GM18868 (cell line): ENCODE measurements around the gene MTX1.
"Not testable (repeated sequence)": the region's sequence is repeated elsewhere in the genome, so short reads cannot be mapped to it uniquely, and the experiment has no call there.

Experiments used
- ATAC-seq: cut with Tn5 transposase; IDR thresholded peaks from one replicate; pipeline ENCODE4 v1.9.1; 2021; ENCODE audit warnings: mild to moderate bottlenecking, moderate library complexity; ENCODE audit not compliant: unreplicated experiment

The MTX1 gene

DNA sequence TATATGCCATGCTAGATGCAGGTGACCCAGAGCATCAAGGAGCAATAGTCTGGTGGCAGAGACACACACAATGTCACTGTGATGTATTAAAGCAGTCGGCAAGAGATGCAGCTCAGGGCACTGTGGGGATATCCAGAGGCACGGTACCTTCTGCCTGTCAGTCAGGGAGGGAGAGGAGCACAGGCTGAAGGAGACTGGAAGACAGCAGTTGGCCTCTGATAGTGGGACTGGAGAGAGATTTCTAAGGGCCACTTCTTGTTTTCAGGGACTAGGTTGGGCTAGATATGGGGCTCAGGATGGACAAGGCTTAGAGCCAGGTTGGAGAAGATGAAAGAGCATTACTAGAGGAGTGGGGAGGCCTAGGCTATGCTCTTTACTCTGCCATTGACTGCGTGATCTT, 22.8 kb downstream of the MTX1 start:
- ATAC-seq = not testable (repeated sequence)

DNA sequence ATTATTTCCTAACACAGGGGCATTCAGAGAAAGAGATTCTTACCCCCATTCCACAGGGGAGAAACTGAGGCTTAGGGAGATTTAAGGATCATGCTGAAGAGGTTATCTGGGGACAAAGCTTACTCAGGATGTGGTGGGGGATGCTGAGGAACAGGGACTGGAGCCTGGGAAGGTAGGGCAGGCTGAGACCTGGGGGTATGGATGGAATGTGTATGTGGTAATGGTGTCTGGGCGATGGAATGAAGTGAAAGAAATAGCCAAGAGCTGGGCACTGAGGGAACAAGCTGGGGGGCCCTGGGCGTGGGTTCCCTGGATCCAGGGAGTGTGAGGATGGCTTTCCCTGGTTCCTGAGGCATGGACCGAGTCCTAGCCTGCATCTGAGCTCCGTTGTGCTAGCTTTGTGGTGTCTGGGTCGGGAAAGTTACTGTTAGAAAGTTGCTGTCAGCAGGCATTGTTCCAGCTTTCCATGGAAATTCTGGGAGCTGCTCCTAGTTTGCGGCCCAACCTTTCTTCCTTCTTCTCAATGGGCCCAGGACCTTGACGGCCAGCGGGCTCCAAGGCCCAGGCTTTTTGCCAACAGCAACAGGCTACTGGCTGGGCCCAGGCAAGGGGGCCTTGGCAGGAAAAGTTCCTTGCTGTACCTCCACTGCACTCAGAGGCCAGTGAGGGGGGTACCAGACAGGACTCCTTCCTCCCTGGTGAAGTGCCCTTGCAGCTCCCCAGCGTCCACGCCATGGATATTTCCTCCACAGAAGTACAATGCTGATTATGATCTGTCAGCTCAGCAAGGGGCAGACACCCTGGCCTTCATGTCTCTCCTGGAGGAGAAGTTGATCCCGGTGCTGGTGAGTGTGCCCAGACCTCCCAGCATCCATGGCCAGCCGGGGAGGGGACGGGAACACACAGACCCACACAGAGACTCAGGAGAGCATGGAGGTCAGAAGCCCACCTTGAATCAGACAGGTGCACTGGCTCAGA, 23.8 kb downstream of the MTX1 start:
- ATAC-seq = not testable (repeated sequence)

DNA sequence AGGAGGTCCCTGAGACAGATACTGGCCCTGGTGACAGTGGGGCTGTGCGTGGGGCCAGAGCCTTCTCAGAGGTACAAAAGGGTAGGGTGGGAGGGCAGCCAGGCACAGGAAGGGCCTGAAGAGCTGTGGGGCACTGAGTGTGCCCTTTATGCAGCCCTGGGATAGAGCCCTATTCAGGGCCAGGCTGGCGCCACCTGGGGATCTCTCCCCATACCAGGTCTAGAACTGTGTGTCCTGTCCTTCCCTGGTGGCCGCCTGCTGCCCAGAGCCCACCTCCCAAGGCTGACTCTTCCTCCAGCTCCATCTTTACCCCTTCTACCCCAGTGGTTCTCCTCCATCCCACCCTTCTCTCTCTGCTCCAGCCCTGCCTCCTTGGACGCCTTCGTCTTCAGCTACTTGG, 25.0 kb downstream of the MTX1 start:
- ATAC-seq = not testable (repeated sequence)

DNA sequence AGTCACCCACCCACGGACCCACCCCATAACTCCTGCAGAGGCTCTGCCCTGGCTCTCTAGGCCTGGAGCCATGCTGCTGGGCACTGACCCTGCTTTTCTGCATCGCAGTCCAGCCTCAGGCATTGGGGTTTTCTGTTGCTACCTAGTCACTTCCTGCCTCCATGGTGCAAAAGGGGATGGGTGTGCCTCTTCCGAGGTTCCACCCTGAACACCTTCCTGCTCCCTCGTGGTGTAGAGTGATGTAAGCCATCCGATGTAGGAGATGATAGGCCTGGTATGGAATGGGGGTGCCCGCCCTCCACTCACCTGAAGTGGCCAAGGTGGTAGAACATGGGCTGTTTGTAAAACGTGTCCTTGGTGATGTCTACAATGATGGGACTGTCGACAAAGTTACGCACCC, 26.9 kb downstream of the MTX1 start:
- not testable (repeated sequence) for ATAC-seq

- no peak for ATAC-seq
Observed at GRCh38 chr1:155236451-155236850, 28.0 kb downstream of the MTX1 start.

DNA sequence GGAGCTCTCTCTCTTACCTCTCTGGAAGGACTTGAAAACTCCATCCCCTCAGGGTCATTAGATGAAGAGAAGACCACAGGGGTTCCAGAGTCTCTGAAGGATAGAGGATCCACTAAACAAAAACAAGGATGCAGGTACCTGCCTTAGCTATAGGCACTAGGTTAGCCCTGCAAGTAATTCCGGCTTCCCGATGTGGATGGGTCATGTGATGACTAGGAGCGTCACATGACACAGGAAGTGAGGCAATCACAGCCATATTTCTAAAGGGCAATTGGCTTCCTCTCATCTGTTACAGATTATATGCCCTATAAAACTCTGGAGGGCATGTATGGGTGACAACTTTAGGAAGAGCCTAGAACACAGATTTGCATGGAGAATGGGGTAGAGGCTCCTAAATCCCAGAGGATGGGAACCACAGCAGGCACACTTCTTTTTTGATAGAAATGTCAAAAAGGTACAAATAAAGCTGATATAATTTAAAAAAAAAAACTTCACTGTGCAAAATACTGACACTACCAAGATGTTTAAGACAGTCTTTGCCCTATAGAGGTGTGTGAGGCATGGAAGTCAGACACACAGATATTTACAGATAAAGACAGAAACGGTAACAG, 32.7 kb downstream of the MTX1 start:
- ATAC-seq = peak; percentile 33

GRCh38 chr1:155241841-155242264, 33.4 kb downstream of the MTX1 start:
- ATAC-seq = no peak

GRCh38 chr1:155242805-155243358, 34.4 kb downstream of the MTX1 start:
- ATAC-seq = no peak

DNA sequence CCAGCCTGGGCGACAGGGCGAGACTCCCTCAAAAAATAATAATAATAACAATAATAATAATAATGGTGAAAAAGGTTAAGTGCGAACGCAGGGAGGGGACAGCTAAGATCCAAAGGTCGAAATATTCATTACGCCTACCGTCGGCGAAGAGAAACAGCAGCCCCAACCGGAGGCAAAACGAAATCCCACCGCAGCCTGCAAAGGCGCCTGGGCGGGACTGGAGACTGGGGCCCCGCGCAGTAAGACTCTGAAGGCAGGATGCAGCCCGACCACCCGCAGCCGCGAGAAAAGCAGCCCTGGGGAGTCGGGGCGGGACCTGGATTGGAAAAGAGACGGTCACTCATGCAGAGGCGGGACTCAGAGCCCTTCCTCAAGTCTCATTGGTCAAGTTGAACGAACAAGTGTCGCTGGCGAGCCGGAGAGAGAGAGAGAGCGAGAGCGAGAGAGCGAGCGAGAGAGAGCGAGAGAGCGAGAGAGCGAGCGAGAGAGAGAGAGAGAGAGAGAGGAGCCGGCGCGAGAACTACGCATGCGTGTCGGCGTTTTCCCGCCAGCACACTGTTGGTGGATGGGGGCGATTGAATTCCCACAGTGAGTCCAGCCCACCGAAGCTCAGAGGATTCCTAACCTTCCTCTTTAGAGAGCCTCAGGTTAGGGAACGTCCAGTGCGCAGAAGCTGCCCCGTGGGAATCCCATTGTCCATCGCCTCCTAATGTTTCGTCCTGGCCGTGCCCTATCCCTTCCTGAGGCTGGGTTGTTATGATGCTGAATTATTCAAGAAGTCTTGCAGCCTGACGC, 36.1 kb downstream of the MTX1 start:
- peak; percentile 89 for ATAC-seq

DNA sequence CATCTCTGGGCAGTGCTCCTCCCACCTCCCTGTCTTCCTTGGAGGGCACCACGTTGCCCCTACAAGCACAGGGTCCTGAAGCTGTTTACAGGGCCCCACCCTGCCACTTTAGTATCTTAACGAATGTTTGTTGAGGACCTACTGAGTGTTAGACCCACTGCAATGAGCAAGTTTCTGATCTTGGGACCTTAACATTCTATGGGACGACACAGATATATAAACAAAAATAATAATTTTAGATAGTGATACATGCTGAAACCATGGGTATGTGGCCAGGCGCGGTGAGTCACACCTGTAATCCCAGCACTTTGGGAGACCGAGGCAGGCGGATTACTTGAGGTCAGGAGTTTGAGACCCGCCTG, 36.6 kb downstream of the MTX1 start:
- ATAC-seq = peak; percentile 4

DNA sequence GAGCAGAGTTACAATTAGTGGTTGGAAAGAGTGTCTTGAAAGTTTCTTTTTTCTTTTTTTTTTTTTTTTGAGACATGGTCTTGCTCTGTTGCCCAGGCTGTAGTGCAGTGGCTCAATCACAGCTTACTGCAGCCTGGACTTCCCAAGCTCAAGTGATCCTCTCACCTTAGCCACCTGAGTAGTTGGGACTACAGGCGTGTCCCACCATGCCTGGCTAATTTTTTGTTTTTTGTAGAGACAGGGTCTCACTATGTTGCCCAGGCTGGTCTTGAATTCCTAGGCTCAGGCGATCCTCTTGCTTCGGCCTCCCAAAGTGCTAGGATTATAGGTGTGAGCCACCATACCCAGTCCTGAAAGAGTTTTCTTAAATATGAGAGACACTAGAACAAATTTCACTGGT, 38.3 kb downstream of the MTX1 start:
- ATAC-seq = not testable (repeated sequence)

GRCh38 chr1:155247667-155248553, 39.4 kb downstream of the MTX1 start:
- no peak for ATAC-seq

GRCh38 chr1:155250246-155250632, 41.7 kb downstream of the MTX1 start:
- ATAC-seq = peak; percentile 9

DNA sequence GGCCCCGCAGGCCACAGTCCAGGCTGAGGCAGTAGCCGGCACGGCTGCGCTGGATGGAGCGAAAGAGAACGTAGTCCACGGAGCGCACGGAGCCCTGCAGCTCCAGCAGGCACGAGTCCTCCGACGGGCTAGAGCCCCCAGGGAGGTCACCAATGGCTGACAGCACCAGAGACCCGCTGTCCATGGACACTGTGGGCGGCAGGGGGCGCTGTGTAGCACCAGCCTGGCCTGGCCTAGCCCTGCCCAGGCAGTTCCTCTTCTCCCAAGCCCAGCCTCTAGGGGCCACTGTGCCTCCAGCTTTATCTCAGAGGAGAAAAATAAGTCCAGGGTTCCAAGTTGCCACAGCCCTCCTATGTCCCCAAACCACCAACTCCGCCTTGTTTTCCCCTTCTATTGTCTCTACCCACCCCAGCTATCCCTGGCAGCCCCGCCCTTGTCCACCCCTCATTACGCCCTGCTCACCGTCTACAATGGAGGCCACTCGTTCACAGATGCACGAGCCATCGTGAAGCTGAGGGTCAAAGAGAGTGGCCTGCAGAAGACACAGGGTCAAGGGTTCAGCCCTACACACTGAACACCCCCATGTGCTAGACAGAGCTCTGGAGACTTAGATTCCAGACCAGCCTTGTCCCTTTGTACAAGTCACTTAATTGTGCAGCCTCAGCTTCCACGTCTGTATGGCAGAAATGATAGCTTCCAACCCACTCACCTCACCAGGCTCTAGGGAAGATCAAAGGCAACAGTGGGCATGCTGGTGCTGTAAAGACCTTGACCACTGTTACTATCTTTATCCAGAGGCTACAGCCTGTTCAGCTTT, 42.3 kb downstream of the MTX1 start:
- peak; percentile 90 for ATAC-seq

GRCh38 chr1:155251566-155251965, 43.1 kb downstream of the MTX1 start:
- ATAC-seq = no peak

GRCh38 chr1:155253208-155253607, 44.7 kb downstream of the MTX1 start:
- no peak for ATAC-seq

GRCh38 chr1:155253797-155254196, 45.3 kb downstream of the MTX1 start:
- ATAC-seq = no peak

DNA sequence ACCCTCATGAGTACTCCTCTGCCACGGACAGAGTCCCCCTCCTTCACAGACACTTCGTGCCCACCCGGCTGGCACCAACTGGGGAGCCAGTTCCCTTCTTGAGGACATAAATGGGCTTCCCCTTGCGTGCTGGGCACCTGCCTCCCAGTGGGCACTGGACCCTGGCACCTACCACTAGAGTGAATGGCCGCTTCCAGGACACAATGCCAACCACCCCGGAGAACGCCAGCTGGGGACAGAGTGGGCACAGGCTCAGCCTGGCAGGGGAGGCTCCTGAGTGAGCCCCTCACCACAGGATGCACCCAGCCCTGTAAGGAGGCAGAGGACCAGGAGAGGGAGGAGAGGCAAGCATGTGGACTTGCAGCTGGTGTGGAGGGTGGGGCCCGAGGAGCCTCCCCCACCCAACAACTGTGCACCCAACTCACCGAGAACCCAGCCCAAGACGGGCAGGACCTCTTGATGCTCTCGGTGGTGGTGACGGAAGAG, 45.8 kb downstream of the MTX1 start:
- ATAC-seq = no peak

GRCh38 chr1:155254714-155255242, 46.3 kb downstream of the MTX1 start:
- ATAC-seq = no peak
